Activated naive CD4-positive, alpha-beta T cell treated with anti-CD3 and anti-CD28 coated beads, Interleukin-2, amount 50 U/mL, for 24 hours (primary cell): ENCODE measurements around the gene ZNF512B.
A peak's percentile ranks its signal among the peaks of the same experiment; 100 is the strongest.
"Not testable (repeated sequence)": the region's sequence is repeated elsewhere in the genome, so short reads cannot be mapped to it uniquely, and the experiment has no call there.

ENCODE experiments used
- H3K27ac Mint-ChIP-seq: one replicate; pipeline ENCODE4 v1.8.0; 2021; ENCODE audit warnings: mild to moderate bottlenecking, mixed read lengths
- H3K27me3 Mint-ChIP-seq: one replicate; pipeline ENCODE4 v1.8.0; 2021; ENCODE audit warnings: mixed read lengths
- H3K36me3 Mint-ChIP-seq: one replicate; pipeline ENCODE4 v1.8.0; 2021; ENCODE audit warnings: mixed read lengths
- H3K4me1 Mint-ChIP-seq: one replicate; pipeline ENCODE4 v1.8.0; 2021; ENCODE audit warnings: mixed read lengths
- H3K4me3 Mint-ChIP-seq: one replicate; pipeline ENCODE4 v1.8.0; 2021; ENCODE audit warnings: mild to moderate bottlenecking, mixed read lengths
- H3K9me3 Mint-ChIP-seq: one replicate; pipeline ENCODE4 v1.8.0; 2021; ENCODE audit warnings: mixed read lengths

Gene ZNF512B, protein sequence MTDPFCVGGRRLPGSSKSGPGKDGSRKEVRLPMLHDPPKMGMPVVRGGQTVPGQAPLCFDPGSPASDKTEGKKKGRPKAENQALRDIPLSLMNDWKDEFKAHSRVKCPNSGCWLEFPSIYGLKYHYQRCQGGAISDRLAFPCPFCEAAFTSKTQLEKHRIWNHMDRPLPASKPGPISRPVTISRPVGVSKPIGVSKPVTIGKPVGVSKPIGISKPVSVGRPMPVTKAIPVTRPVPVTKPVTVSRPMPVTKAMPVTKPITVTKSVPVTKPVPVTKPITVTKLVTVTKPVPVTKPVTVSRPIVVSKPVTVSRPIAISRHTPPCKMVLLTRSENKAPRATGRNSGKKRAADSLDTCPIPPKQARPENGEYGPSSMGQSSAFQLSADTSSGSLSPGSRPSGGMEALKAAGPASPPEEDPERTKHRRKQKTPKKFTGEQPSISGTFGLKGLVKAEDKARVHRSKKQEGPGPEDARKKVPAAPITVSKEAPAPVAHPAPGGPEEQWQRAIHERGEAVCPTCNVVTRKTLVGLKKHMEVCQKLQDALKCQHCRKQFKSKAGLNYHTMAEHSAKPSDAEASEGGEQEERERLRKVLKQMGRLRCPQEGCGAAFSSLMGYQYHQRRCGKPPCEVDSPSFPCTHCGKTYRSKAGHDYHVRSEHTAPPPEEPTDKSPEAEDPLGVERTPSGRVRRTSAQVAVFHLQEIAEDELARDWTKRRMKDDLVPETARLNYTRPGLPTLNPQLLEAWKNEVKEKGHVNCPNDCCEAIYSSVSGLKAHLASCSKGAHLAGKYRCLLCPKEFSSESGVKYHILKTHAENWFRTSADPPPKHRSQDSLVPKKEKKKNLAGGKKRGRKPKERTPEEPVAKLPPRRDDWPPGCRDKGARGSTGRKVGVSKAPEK

DNA sequence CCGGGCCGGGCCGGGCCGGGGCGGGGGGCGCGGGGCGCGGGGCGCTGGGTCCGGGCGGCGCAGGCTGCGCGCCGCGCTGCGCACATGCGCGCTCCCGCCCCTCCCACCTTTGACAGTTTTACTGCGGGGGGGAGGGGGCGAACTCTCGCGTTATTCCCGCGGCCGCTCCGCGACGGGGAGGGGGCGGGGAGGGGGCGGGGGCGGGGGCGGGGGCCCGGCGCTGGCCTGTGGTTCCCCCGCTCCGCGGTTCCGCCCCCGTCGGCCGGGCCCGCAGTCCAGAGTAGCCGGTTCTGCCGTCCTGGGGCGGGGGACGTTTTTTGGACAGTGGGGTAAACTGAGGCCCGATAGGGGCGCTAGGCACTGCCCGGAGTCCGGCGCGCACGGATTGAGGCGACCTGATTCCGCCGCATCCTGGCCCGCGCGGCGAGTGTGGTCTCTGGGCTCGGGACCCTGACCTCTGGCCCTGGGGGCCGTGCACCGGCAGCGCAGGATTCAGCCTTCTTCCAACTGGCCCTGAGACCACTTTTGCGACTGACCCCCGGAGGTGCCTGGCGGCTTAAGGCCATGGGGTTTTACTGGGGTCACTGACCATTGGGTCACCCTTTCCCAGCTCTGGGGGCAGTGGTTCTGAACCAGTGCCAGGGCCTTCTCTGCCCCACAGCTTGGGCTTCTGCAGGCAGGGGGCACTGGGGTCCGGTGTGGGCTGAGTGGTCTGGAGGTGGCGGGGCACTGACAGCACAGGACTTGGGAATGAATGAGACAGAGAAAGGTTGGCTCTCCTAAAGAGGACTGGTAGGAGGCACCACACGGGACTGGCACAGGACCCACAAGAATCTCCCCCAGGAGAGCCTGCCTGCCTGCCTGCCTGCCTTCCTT is at the start of gene ZNF512B:
ZNF512B (minus strand) TSS at position 93 of the 876 bp plus-strand sequence. CDS start 1,980 bp downstream, outside the sequence.
- H3K27me3 Mint-ChIP-seq: no peaks in the 10 kb centered on the region
- peaks cover 1% of the 10 kb centered on the region for H3K36me3 Mint-ChIP-seq
- peak within 1 kb of the TSS; percentile 87 for H3K27ac Mint-ChIP-seq
- H3K4me3 Mint-ChIP-seq: peak within 1 kb of the TSS; percentile 86
- no peaks in the 10 kb centered on the region for H3K9me3 Mint-ChIP-seq
- peaks cover 27% of the 10 kb centered on the region for H3K4me1 Mint-ChIP-seq

DNA sequence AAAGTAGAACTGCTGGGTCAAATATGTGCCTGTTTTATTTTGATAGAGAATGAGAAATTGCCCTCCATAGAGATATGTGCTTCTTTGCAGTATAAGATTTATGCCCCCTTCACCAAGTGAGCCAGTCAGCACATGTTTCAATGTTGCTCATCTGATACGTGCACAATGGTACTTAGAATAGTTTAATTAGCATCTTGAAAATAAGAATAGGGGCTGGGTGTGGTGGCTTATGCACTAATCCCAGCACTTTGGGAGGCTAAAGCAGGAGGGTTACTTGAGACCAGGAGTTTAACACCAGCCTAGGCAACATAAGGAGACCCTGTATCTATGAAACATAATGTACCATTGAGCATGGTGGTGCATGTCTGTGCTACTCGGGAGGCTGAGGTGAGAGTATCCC is 45.9 kb upstream of the ZNF512B start:
- H3K4me3 Mint-ChIP-seq: peak overlapping the region; percentile 23
- H3K27ac Mint-ChIP-seq: peak overlapping the region; percentile 8
- H3K36me3 Mint-ChIP-seq: peaks cover 27% of the 10 kb centered on the region
- no peaks in the 10 kb centered on the region for H3K27me3 Mint-ChIP-seq
- H3K4me1 Mint-ChIP-seq: peaks cover 54% of the 10 kb centered on the region
- no peaks in the 10 kb centered on the region for H3K9me3 Mint-ChIP-seq

DNA sequence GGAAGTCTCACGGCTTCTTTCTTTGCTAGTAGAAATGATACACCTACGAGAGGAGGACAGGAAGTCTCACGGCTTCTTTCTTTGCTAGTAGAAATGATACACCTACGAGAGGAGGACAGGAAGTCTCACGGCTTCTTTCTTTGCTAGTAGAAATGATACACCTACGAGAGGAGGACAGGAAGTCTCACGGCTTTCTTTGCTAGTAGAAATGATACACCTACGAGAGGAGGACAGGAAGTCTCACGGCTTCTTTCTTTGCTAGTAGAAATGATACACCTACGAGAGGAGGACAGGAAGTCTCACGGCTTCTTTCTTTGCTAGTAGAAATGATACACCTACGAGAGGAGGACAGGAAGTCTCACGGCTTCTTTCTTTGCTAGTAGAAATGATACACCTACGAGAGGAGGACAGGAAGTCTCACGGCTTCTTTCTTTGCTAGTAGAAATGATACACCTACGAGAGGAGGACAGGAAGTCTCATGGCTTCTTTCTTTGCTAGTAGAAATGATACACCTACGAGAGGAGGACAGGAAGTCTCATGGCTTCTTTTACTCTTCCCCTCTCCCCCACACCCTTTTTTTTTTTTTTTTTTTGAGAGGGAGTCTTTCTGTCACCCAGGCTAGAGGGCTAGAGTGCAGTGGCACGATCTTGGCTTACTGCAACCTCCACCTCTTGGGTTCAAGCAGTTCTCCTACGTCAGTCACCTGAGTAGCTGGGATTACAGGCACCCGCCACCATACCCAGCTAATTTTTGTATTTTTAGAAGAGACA is 42.8 kb upstream of the ZNF512B start:
- Mint-ChIP-seq H3K36me3 (peaks cover 31% of the 10 kb centered on the region), H3K4me1 (peaks cover 68% of the 10 kb centered on the region), H3K27ac (peak overlapping the region; percentile 79), H3K4me3 (peak overlapping the region; percentile 58)
- not testable (repeated sequence) for H3K27me3 Mint-ChIP-seq, H3K9me3 Mint-ChIP-seq

DNA sequence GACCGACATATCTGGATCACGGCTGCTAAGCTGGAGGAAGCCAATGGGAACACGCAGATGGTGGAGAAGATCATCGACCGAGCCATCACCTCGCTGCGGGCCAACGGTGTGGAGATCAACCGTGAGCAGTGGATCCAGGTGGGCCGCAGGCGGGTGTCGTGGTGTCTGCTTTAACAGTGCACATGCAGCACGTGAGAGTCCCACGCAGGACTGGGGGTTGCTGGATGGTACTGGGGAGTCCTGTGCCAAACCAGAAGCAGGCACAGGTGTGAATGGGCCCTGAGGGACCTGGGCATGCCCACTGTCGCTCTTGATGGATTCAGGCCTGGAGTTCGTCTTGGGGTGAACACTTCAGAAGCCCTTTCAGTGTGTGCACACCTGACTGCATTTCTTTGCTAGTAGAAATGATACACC is 41.6 kb upstream of the ZNF512B start:
- Mint-ChIP-seq H3K27ac (peak overlapping the region; percentile 85), H3K27me3 (no peaks in the 10 kb centered on the region), H3K36me3 (peaks cover 31% of the 10 kb centered on the region), H3K9me3 (no peaks in the 10 kb centered on the region), H3K4me3 (peak overlapping the region; percentile 60), H3K4me1 (peaks cover 67% of the 10 kb centered on the region)

DNA sequence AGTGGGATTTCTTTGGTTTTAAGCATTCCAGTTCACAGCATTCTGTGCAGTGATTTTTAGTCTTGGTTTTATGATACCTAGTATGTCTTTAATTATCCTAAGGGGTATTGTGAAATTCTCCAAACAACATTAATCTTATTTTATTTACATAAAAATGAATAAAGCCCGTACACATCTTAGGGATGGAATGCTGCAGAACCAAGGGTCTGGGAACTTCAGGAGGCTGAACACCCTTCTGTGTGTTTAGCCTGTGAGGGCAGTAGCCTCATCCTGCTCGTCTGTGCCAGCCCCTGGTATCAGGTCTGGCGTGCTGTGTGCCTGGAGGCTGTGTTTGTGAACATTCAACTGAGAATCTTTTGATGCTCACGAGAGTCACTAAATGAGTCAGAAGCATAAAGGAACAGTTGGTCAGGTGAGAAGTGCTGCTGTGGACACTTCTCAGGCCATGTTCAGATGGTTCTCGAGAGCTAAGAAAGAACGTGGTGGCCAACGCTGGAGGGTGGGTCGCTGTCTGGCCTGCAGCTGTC is 41.0 kb upstream of the ZNF512B start:
- H3K4me1 Mint-ChIP-seq: peaks cover 67% of the 10 kb centered on the region
- peaks cover 30% of the 10 kb centered on the region for H3K36me3 Mint-ChIP-seq
- peak overlapping the region; percentile 5 for H3K27ac Mint-ChIP-seq
- H3K4me3 Mint-ChIP-seq: peak overlapping the region; percentile 60
- H3K27me3 Mint-ChIP-seq: no peaks in the 10 kb centered on the region
- H3K9me3 Mint-ChIP-seq: no peaks in the 10 kb centered on the region

DNA sequence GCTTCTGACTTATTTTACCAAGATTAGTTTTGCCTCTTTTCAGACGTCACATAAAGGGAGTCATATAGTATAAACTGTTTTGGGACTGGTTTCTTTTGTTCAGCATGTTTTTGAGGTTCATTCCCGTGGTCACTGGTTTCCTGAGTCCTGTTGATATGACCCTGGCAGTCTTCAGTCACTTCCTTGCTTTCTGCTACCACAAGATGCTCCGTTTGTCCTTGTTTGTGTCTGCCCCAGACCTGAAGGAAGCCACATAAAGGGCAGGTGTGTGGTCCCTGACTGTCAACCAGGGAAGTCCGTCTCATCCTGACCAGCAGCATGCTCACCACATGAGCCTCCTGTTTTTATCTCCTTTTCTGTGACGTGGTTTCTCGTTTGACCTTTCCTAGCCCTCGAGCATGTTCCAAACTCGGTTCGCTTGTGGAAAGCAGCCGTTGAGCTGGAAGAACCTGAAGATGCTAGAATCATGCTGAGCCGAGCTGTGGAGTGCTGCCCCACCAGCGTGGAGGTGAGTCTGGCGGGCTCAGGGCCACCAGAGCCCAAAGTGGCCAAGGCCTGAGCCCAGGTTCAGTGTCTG is 40.2 kb upstream of the ZNF512B start:
- peak overlapping the region; percentile 79 for H3K27ac Mint-ChIP-seq
- peak overlapping the region; percentile 42 for H3K4me3 Mint-ChIP-seq
- H3K27me3 Mint-ChIP-seq: no peaks in the 10 kb centered on the region
- H3K36me3 Mint-ChIP-seq: peaks cover 28% of the 10 kb centered on the region
- H3K4me1 Mint-ChIP-seq: peaks cover 67% of the 10 kb centered on the region
- no peaks in the 10 kb centered on the region for H3K9me3 Mint-ChIP-seq

DNA sequence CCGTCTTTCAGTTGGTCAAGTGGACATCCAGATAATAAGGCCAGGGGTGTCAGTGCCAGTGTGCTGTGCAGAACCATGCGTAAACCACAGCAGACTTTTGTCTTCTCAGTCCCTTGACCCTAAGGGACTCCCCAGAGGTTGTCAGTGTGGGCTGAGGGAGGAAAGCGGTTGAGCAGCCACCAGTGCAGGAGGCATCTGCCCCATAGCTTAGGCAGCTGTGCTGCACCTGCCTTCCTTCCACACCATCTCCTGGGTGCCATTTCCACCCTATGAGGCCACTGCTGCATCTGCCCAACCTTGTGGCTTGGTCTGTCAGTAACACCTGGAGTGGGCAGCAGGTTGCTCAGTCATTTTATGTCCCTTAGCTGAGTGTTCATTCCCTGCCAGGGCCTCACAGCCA is 37.2 kb upstream of the ZNF512B start:
- no peak overlapping the region for H3K4me3 Mint-ChIP-seq
- peaks cover 66% of the 10 kb centered on the region for H3K4me1 Mint-ChIP-seq
- H3K27ac Mint-ChIP-seq: no peak overlapping the region
- H3K27me3 Mint-ChIP-seq: no peaks in the 10 kb centered on the region
- peaks cover 21% of the 10 kb centered on the region for H3K36me3 Mint-ChIP-seq
- no peaks in the 10 kb centered on the region for H3K9me3 Mint-ChIP-seq

DNA sequence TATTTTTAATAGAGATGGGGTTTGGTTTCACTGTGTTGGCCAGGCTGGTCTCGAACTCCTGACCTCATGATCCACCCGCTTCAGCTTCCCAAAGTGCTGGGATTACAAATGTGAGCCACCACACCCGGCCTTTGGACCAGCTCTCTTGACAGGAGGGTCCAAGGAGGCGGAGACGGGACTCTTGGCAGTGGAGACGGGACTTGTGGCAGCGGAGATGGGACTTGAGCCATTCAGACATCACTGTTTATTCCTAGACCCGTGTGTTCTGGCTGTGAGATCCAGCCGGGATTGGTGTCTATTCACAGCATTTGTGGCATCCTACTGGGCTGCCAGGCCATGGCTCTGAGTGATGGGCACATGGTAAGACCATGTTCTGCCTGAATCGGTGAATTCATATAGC is 36.8 kb upstream of the ZNF512B start:
- Mint-ChIP-seq H3K9me3 (no peaks in the 10 kb centered on the region), H3K36me3 (peaks cover 23% of the 10 kb centered on the region), H3K27ac (no peak overlapping the region), H3K4me1 (peaks cover 68% of the 10 kb centered on the region), H3K27me3 (no peaks in the 10 kb centered on the region), H3K4me3 (no peak overlapping the region)

DNA sequence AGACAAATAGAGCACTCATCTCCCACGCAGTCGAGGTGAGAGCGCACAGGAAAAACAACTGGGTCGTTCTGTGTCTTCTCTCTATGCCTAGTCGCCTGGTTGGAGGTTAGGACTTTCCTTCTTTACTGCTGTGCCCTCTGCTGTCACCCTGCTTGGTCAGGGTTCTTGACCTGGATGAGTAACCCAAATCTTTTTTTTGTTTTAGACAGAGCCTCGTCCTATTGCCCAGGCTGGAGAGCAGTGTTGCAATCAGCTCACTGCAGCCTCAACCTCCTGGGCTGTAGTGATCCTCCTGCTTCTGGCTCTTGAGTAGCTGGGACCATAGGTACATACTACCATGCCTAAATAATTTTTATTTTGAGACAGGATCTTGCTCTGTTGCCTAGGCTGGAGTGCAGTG is 35.7 kb upstream of the ZNF512B start:
- peaks cover 60% of the 10 kb centered on the region for H3K4me1 Mint-ChIP-seq
- H3K27me3 Mint-ChIP-seq: no peaks in the 10 kb centered on the region
- peak overlapping the region; percentile 44 for H3K4me3 Mint-ChIP-seq
- H3K9me3 Mint-ChIP-seq: no peaks in the 10 kb centered on the region
- H3K27ac Mint-ChIP-seq: peak overlapping the region; percentile 73
- peaks cover 25% of the 10 kb centered on the region for H3K36me3 Mint-ChIP-seq

DNA sequence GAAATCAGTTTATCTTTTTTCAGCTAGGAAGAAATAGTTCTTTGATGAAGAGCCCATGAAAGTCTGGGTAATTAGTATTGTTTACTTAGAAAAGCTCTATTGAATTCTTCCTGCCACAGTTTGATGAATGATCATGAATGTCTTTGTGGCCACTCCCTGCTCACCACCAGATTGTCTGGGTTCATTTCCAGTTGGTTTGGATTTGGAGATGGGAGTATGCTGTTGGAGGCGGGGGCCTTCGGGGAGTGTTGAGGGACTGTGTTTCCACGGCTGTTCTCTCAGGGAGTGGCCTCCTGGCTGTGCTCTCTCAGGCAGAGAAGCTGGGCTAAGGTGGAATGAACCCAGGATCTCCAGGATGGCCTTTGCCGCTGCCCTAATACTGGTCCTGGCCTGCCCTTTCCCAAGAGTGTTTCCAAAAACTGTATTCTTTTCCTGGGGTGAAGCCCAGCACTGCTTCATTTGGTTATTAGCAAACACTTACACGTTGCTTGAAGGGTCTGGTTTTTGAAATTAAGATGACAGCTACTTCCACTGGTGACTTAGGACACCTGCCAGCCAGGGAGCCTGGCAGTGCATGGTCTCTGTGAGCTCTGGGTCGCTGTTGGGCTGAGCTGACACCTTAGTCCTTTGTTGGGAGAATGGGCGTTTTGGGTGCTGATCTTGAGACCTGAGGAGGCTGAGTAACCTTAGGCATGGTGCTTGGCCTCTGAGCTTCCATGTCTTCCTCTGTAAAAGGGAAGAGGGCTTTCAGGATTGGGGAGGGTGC is 34.4 kb upstream of the ZNF512B start:
- Mint-ChIP-seq H3K27me3 (no peaks in the 10 kb centered on the region), H3K36me3 (peaks cover 19% of the 10 kb centered on the region), H3K4me1 (peaks cover 49% of the 10 kb centered on the region), H3K4me3 (no peak overlapping the region), H3K9me3 (no peaks in the 10 kb centered on the region), H3K27ac (peak overlapping the region; percentile 23)

DNA sequence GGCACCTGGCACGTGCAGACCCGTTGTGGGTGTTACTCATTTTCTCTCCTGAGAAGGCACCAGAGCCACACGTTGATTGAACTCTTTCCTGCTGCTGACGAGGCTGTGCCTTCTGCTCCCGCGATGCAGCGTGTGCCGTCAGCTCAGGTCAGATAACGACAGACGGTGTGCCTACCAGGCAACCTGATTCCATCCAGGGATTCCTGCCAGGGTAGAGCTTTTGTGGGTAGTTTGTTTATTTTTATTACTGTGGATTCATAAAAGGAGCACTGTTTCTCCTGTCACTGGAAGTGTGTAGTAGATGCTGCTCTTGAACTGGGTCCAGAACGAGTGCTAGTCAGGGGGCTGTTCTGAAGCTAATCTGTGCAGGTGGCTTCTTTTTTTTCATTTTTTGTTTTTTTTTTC is 31.9 kb upstream of the ZNF512B start:
- H3K27ac Mint-ChIP-seq: peak overlapping the region; percentile 88
- no peaks in the 10 kb centered on the region for H3K9me3 Mint-ChIP-seq
- peaks cover 13% of the 10 kb centered on the region for H3K36me3 Mint-ChIP-seq
- no peaks in the 10 kb centered on the region for H3K27me3 Mint-ChIP-seq
- peaks cover 35% of the 10 kb centered on the region for H3K4me1 Mint-ChIP-seq
- peak overlapping the region; percentile 68 for H3K4me3 Mint-ChIP-seq

DNA sequence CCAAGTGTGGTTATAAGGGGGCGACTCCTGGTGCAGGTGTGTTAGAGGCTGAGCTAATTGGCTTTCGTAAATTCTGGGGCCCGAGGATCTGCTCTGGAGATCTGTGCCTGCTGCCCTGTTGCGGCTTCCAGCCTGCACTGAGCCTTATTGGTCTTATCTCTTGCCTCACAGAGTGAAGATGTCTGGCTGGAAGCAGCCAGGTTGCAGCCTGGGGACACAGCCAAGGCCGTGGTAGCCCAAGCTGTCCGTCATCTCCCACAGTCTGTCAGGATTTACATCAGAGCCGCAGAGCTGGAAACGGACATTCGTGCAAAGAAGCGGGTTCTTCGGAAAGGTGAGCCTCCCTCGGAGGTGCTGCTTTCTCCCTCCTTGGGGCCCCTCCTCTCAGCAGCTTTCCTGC is 31.2 kb upstream of the ZNF512B start:
- Mint-ChIP-seq H3K4me3 (no peak overlapping the region), H3K36me3 (peaks cover 11% of the 10 kb centered on the region), H3K9me3 (no peaks in the 10 kb centered on the region), H3K4me1 (peaks cover 32% of the 10 kb centered on the region), H3K27ac (no peak overlapping the region), H3K27me3 (no peaks in the 10 kb centered on the region)

DNA sequence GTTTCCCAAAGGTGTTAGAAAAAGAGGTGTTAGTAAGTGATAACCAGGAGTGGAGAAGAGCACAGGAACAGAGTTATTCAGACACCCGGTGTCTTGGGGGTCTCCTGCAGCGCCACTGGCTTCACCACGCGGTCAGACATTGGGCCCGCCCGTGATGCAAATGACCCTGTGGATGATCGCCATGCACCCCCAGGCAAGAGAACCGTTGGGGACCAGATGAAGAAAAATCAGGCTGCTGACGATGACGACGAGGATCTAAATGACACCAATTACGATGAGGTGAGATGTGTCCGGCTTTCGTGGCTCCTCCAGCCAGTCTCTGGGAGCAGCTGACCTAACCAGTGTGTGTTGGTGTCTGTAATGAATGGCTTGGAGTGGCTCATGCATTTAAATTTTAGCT is 13.2 kb upstream of the ZNF512B start:
- Mint-ChIP-seq H3K27me3 (no peaks in the 10 kb centered on the region), H3K4me1 (peaks cover 48% of the 10 kb centered on the region), H3K9me3 (no peaks in the 10 kb centered on the region), H3K27ac (peak overlapping the region; percentile 18), H3K4me3 (peak overlapping the region; percentile 70), H3K36me3 (peaks cover 19% of the 10 kb centered on the region)
